CD4-positive, alpha-beta T cell treated with Interleukin-15 for 1 hour (primary cell): ENCODE data around the gene PCDHGA8.

Experiments
- DNase-seq: peaks from one replicate; pipeline ENCODE4 v3.0.0-alpha.2; 2020

The PCDHGA8 gene

DNA sequence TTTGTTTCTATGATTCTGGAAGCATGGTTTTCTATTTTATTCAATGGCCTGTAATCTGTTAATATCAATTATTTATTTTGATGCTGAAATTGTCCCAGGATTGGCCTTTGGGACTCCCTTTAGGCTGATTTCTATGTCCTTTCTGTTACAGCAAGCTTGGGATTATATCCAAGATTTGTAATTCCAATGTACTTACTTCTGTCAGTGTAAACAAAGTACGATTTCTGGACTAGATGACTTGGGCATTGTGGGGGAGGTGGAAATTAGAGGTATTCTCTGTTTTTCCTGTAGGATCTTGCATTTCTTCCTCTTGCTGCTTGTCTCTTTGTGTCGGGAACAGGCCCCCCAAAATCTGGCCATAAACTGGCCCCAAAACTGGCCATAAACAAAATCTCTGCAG is 41.6 kb downstream of the PCDHGA8 start:
- DNase-seq: no peak

DNA sequence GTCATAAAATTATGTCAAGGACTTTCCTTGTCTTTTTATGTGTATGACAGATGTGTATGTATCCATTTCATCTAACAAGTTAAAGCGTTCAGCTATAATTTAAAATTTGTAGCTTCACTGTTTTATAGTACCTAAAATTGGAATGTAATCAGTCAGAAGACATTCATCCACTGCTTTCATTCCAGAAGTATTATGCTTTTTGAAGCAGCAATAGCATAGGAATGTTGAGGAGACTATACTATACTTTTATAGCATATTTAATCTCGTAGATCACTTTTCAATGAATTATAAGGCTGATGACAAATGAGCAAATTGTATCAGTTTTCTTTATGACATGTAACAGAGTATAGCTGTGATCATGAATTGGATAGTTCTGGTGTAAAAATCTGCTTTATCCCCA is 44.8 kb downstream of the PCDHGA8 start:
- DNase-seq: no peak

DNA sequence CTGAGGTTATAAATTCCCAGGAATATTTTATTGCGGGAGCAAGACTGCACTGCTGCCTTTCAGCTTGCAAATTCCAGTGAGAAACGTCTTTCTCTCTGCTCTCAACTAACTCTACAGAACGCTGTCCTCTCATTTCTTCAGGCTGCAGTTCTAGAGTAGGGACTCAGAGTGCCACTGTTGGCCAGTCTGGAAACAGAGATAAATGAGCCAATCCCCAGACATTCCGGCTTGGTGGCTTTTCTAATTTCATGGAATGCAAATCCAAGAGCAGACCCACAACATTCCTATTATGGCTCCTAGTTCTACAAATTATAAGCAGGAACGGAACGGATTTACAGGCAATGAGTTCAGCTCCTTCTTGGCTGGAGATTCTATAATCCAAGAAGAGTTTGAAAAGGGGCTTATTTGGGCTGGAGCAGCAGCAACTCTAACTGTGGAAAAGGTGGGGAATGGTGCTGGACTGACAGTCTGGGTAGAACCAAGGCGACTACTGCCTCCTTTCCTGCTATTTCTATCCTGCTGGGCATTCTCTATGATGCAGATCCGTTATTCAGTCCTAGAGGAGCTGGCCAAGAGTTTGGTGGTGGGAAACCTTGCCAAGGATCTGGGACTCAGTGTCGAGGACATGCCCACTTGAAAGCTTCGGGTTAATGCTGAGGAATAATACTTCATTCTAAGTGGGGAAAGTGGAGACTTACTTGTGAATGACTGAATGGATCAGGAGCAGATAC is 47.1 kb downstream of the PCDHGA8 start:
- no peak for DNase-seq

DNA sequence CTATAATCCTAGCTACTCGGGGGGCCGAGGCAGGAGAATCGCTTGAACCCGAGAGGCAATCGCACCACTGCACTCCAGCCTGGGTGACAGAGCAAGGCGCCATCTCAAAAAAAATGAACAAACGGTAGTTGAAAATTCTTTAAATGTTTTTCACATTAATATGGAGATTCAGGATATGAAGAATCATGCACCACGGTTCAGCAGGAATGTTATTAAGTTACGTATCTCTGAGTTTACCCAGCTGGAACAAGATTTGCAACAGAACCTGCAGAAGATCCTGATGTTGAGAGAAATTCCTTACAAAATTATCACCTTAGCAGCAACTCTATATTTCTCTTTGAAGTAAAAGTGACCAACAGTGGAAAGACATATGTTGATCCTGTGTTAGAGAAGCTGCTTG is 47.9 kb downstream of the PCDHGA8 start:
- DNase-seq: no peak

DNA sequence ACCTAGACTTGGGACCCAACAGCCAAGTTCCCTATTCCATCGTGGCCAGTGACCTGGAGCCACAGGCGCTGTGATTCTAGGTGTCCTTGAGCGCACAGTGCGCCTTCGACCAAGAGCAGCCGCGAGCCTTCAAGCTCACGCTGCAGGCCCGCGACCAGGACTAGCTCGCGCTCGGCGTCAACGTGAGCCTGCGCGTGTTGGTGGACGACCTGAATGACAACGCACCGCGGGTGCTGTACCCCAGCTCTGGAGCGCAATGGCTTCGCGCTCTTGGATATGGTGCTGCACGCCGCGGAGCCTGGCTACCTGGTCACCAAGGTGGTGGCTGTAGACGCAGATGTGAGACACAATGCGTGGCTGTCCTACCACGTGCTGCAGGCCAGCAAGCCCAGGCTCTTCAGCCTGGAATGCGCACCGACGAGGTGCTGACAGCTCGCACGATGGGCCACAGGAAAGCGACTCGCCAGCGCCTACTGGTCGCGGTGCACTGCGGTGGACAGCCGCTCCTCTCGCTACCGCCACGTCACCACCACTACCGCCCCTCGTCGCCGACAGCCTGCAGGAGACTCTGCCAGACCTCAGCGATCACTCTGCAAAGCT is 49.2 kb downstream of the PCDHGA8 start:
- no peak for DNase-seq
